MCF 10A (cell line): ENCODE results near the gene SF3A2. TPM values are rescaled to one million over a fixed set of nuclear protein-coding genes. Genes with fewer than 3 reads are reported as not detected.

Source experiments
- BruUV-seq: library from RNA; stranded (reverse); fragments of 400-500 nt; replicated peaks from 2 replicates; lab custom pipeline; 2021; lab: Mats Ljungman, UMichigan
- CTCF ChIA-PET: fragments of 300-600 bp; sonication (Branson Sonifier 250); formaldehyde crosslinking; extraction: SDS; loops from one replicate; lab custom pipeline; 2021; ENCODE audit warnings: antibody characterized with exemption, inconsistent platforms; lab: Yijun Ruan, JAX
- POLR2A ChIA-PET: fragments of 300-600, 350-650 bp; sonication (Branson Sonifier 250); formaldehyde crosslinking; extraction: SDS; loops from one replicate; lab custom pipeline; 2020; ENCODE audit warnings: antibody characterized with exemption, inconsistent platforms; lab: Yijun Ruan, JAX
- DNase-seq: peaks from one replicate; pipeline ENCODE4 v3.0.0-alpha.2; 2018; ENCODE audit not compliant: unreplicated experiment
- H3K27ac Mint-ChIP-seq: one replicate; pipeline ENCODE4 v1.8.0; 2022; ENCODE audit warnings: mild to moderate bottlenecking, low read depth, mixed read lengths; ENCODE audit not compliant: unreplicated experiment
- H3K27me3 Mint-ChIP-seq: one replicate; pipeline ENCODE4 v1.8.0; 2022; ENCODE audit warnings: mixed read lengths; ENCODE audit not compliant: insufficient read depth, unreplicated experiment
- H3K36me3 Mint-ChIP-seq: one replicate; pipeline ENCODE4 v1.8.0; 2022; ENCODE audit warnings: mild to moderate bottlenecking, moderate library complexity, mixed read lengths; ENCODE audit not compliant: insufficient read depth, unreplicated experiment
- H3K4me1 Mint-ChIP-seq: one replicate; pipeline ENCODE4 v1.8.0; 2022; ENCODE audit warnings: mixed read lengths; ENCODE audit not compliant: insufficient read depth, unreplicated experiment
- H3K4me3 Mint-ChIP-seq: one replicate; pipeline ENCODE4 v1.8.0; 2022; ENCODE audit warnings: mild to moderate bottlenecking, moderate library complexity, mixed read lengths; ENCODE audit not compliant: unreplicated experiment
- H3K9me3 Mint-ChIP-seq: one replicate; pipeline ENCODE4 v1.8.0; 2022; ENCODE audit warnings: mixed read lengths; ENCODE audit not compliant: unreplicated experiment
- CTCF ChIP-seq: fragments of 200-600 bp; IDR thresholded peaks from one replicate; pipeline ENCODE4 v1.8.0; 2022; ENCODE audit warnings: antibody characterized with exemption, mild to moderate bottlenecking; ENCODE audit not compliant: unreplicated experiment
- intact Hi-C: fragments of 100-400 bp; cut with micrococcal nuclease; formaldehyde crosslinking; loops from 2 replicates; pipeline ENCODE4 v1.14.1; 2022
- total RNA-seq: library from RNA; stranded (reverse); gene quantifications from 2 replicates; pipeline ENCODE4 v1.2.3, GENCODE V29; 2022

SF3A2 gene
- total RNA-seq, 1 experiment from 2014 or later: 101 TPM

DNA sequence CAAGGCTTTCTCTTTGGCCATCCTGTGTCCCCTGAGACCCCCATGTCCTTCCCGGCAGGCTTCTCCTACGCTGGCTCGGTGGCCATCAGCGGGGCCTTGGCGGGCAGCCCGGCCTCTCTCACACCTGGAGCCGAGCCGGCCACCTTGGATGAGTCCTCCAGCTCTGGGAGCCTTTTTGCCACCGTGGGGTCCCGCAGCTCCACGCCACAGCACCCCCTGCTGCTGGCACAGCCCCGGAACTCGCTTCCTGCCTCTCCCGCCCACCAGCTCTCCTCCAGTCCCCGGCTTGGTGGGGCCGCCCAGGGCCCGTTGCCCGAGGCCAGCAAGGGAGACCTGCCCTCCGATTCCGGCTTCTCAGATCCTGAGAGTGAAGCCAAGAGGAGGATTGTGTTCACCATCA, 14.7 kb upstream of the SF3A2 start:
- no TSS peak for BruUV-seq
- H3K27ac Mint-ChIP-seq: no peak overlapping the region
- CTCF ChIA-PET: interaction anchor here (0.6 to 1.0 kb wide), 2 partner anchors 28 to 69 kb away, joined by 3 read pairs; no protein-coding TSS in a partner anchor
- no peak for DNase-seq
- no peaks in the 10 kb centered on the region for H3K4me1 Mint-ChIP-seq
- H3K4me3 Mint-ChIP-seq: no peak overlapping the region
- intact Hi-C loops: no loop called here
- POLR2A ChIA-PET: no interaction called here
- no peak for TF ChIP-seq CTCF
- H3K27me3 Mint-ChIP-seq: no peaks in the 10 kb centered on the region
- peaks cover 59% of the 10 kb centered on the region for H3K36me3 Mint-ChIP-seq
- no peaks in the 10 kb centered on the region for H3K9me3 Mint-ChIP-seq

- H3K9me3 Mint-ChIP-seq: no peaks in the 10 kb centered on the region
- BruUV-seq: no TSS peak
- CTCF ChIA-PET: interaction anchor here (0.5 to 0.6 kb wide), 2 partner anchors 205 to 385 kb away, joined by 3 read pairs; no protein-coding TSS in a partner anchor
- H3K4me1 Mint-ChIP-seq: no peaks in the 10 kb centered on the region
- no peak overlapping the region for H3K27ac Mint-ChIP-seq
- POLR2A ChIA-PET: interaction anchor here (0.6 kb wide), 1 partner anchor 17 kb away, joined by 3 read pairs; no protein-coding TSS in a partner anchor
- H3K4me3 Mint-ChIP-seq: no peak overlapping the region
- peaks cover 61% of the 10 kb centered on the region for H3K36me3 Mint-ChIP-seq
- no peaks in the 10 kb centered on the region for H3K27me3 Mint-ChIP-seq
- DNase-seq: no peak
- intact Hi-C loops: no loop called here
- TF ChIP-seq CTCF: no peak
Observed at GRCh38 chr19:2223391-2223790, 13.2 kb upstream of the SF3A2 start.

- peaks cover 3% of the 10 kb centered on the region for H3K4me1 Mint-ChIP-seq
- no peak overlapping the region for H3K4me3 Mint-ChIP-seq
- no peak for DNase-seq
- POLR2A ChIA-PET: no interaction called here
- intact Hi-C loops: no loop called here
- peaks cover 61% of the 10 kb centered on the region for H3K36me3 Mint-ChIP-seq
- CTCF ChIA-PET: no interaction called here
- BruUV-seq: no TSS peak
- no peak overlapping the region for H3K27ac Mint-ChIP-seq
- no peak for TF ChIP-seq CTCF
- H3K27me3 Mint-ChIP-seq: no peaks in the 10 kb centered on the region
- no peaks in the 10 kb centered on the region for H3K9me3 Mint-ChIP-seq
Observed at GRCh38 chr19:2223959-2224358, 12.7 kb upstream of the SF3A2 start.

GRCh38 chr19:2224754-2225349, 11.8 kb upstream of the SF3A2 start:
- BruUV-seq: no TSS peak
- POLR2A ChIA-PET: interaction anchor here (2.0 kb wide), 1 partner anchor 11 kb away, joined by 6 read pairs; the partner anchor contains the start of gene PLEKHJ1

More at GRCh38 chr19:2224754-2225349, 11.8 kb upstream of the SF3A2 start:
- no peak for TF ChIP-seq CTCF
- Mint-ChIP-seq H3K36me3 (peaks cover 60% of the 10 kb centered on the region), H3K27ac (no peak overlapping the region), H3K4me1 (peaks cover 4% of the 10 kb centered on the region), H3K9me3 (no peaks in the 10 kb centered on the region), H3K4me3 (no peak overlapping the region), H3K27me3 (no peaks in the 10 kb centered on the region)
- CTCF ChIA-PET: no interaction called here
- DNase-seq: no peak
- intact Hi-C loops: no loop called here
